ENCODE results near the gene LAMC2. TPM values are rescaled to one million over a fixed set of nuclear protein-coding genes. Genes with fewer than 3 reads are reported as not detected.

LAMC2 gene
- total and polyA plus RNA-seq, 2 of the 8 experiments (the other 6 are each of a cell fraction or from before 2014, with no cell fraction given), result 4.6 to 12.9 TPM

DNA sequence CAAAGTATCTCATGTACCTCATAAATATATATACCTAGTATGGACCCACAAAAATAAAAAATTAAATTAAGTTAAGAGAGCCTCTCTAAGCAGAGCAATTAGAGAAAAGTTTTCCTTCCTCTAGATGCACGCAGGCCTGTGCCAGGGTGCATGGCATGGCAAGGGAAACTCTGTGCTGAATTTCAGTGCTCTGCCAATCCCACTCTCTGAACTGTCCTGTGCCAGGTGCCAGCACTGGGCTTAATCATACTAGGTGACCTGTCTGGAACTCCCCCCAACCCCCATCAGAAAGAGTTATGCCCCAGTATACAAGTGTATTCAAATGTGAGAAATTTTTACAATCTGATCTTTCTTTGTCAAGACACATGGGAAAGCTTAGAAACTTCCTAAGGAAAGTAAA, 10.4 kb upstream of the LAMC2 start (continued):
- TF ChIP-seq, protein P1, sequence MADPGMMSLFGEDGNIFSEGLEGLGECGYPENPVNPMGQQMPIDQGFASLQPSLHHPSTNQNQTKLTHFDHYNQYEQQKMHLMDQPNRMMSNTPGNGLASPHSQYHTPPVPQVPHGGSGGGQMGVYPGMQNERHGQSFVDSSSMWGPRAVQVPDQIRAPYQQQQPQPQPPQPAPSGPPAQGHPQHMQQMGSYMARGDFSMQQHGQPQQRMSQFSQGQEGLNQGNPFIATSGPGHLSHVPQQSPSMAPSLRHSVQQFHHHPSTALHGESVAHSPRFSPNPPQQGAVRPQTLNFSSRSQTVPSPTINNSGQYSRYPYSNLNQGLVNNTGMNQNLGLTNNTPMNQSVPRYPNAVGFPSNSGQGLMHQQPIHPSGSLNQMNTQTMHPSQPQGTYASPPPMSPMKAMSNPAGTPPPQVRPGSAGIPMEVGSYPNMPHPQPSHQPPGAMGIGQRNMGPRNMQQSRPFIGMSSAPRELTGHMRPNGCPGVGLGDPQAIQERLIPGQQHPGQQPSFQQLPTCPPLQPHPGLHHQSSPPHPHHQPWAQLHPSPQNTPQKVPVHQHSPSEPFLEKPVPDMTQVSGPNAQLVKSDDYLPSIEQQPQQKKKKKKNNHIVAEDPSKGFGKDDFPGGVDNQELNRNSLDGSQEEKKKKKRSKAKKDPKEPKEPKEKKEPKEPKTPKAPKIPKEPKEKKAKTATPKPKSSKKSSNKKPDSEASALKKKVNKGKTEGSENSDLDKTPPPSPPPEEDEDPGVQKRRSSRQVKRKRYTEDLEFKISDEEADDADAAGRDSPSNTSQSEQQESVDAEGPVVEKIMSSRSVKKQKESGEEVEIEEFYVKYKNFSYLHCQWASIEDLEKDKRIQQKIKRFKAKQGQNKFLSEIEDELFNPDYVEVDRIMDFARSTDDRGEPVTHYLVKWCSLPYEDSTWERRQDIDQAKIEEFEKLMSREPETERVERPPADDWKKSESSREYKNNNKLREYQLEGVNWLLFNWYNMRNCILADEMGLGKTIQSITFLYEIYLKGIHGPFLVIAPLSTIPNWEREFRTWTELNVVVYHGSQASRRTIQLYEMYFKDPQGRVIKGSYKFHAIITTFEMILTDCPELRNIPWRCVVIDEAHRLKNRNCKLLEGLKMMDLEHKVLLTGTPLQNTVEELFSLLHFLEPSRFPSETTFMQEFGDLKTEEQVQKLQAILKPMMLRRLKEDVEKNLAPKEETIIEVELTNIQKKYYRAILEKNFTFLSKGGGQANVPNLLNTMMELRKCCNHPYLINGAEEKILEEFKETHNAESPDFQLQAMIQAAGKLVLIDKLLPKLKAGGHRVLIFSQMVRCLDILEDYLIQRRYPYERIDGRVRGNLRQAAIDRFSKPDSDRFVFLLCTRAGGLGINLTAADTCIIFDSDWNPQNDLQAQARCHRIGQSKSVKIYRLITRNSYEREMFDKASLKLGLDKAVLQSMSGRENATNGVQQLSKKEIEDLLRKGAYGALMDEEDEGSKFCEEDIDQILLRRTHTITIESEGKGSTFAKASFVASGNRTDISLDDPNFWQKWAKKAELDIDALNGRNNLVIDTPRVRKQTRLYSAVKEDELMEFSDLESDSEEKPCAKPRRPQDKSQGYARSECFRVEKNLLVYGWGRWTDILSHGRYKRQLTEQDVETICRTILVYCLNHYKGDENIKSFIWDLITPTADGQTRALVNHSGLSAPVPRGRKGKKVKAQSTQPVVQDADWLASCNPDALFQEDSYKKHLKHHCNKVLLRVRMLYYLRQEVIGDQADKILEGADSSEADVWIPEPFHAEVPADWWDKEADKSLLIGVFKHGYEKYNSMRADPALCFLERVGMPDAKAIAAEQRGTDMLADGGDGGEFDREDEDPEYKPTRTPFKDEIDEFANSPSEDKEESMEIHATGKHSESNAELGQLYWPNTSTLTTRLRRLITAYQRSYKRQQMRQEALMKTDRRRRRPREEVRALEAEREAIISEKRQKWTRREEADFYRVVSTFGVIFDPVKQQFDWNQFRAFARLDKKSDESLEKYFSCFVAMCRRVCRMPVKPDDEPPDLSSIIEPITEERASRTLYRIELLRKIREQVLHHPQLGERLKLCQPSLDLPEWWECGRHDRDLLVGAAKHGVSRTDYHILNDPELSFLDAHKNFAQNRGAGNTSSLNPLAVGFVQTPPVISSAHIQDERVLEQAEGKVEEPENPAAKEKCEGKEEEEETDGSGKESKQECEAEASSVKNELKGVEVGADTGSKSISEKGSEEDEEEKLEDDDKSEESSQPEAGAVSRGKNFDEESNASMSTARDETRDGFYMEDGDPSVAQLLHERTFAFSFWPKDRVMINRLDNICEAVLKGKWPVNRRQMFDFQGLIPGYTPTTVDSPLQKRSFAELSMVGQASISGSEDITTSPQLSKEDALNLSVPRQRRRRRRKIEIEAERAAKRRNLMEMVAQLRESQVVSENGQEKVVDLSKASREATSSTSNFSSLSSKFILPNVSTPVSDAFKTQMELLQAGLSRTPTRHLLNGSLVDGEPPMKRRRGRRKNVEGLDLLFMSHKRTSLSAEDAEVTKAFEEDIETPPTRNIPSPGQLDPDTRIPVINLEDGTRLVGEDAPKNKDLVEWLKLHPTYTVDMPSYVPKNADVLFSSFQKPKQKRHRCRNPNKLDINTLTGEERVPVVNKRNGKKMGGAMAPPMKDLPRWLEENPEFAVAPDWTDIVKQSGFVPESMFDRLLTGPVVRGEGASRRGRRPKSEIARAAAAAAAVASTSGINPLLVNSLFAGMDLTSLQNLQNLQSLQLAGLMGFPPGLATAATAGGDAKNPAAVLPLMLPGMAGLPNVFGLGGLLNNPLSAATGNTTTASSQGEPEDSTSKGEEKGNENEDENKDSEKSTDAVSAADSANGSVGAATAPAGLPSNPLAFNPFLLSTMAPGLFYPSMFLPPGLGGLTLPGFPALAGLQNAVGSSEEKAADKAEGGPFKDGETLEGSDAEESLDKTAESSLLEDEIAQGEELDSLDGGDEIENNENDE (IDR thresholded peaks at IDR 0.05; ENCODE audit: insufficient replicate concordance, low read length), result no peak
- no peak for TF ChIP-seq SP1 (IDR thresholded peaks at IDR 0.05; ENCODE audit: low read depth, low read length)
- TF ChIP-seq ASH2L (IDR thresholded peaks at IDR 0.05; ENCODE audit: low read length), result no peak
- TF ChIP-seq CEBPB (IDR thresholded peaks at IDR 0.05; ENCODE audit: low read depth, low read length), result no peak
- TF ChIP-seq PHF8 (conservative IDR thresholded peaks at IDR 0.05; ENCODE audit: low read depth, low read length), result no peak
- TF ChIP-seq SIX5 (IDR thresholded peaks at IDR 0.05; ENCODE audit: low read depth, low read length), result no peak
- TF ChIP-seq CBX5 (IDR thresholded peaks at IDR 0.05; ENCODE audit: low read depth, low read length), result no peak
- no peak for TF ChIP-seq BACH1 (IDR thresholded peaks at IDR 0.05; ENCODE audit: low read length)
- no peak for TF ChIP-seq POU5F1 (IDR thresholded peaks at IDR 0.05; ENCODE audit: low read depth, low read length)
- no peak for TF ChIP-seq SP2 (IDR thresholded peaks at IDR 0.05; ENCODE audit: low read length)
- TF ChIP-seq, protein P2, sequence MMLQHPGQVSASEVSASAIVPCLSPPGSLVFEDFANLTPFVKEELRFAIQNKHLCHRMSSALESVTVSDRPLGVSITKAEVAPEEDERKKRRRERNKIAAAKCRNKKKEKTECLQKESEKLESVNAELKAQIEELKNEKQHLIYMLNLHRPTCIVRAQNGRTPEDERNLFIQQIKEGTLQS (IDR thresholded peaks at IDR 0.05; ENCODE audit: insufficient read depth, low read depth, low read length), result no peak
